IMR-90 (cell line): ENCODE data around the gene GRPEL2. TPM values are rescaled to one million over a fixed set of nuclear protein-coding genes. Genes with fewer than 3 reads are reported as not detected.

Source experiments
- ATAC-seq: fragments of 200-7000 bp; cut with Tn5 transposase; 2 replicates; pipeline ENCODE4 v1.9.1; 2020; ENCODE audit warnings: low read depth, mild to moderate bottlenecking, moderate library complexity
- BruUV-seq: library from RNA; stranded (reverse); fragments of 400-500 nt; replicated peaks from 2 replicates; lab custom pipeline; 2021; lab: Mats Ljungman, UMichigan
- CTCF ChIA-PET: fragments of 300-600 bp; formaldehyde crosslinking; extraction: SDS; loops from one replicate; lab custom pipeline; 2021; ENCODE audit warnings: antibody characterized with exemption; lab: Yijun Ruan, JAX
- POLR2A ChIA-PET: fragments of 300-600 bp; sonication (Branson Sonifier 250); formaldehyde crosslinking; loops from one replicate; lab custom pipeline; 2022; ENCODE audit warnings: antibody characterized with exemption; ENCODE audit not compliant: unreplicated experiment; lab: Charles Lee
- DNase-seq: peaks from one replicate; pipeline ENCODE4 v3.0.0; 2013
- H2AFZ ChIP-seq: replicated peaks from 2 replicates; pipeline ENCODE3; 2013; ENCODE audit warnings: low read length, mild to moderate bottlenecking; ENCODE audit not compliant: poor library complexity
- H2AK5ac ChIP-seq: 2 replicates; pipeline ENCODE4 v1.6.1; 2013; ENCODE audit warnings: low read depth, low read length, inconsistent platforms
- H2AK9ac ChIP-seq: replicated peaks from 2 replicates; pipeline ENCODE3; 2013; ENCODE audit warnings: mild to moderate bottlenecking, low read depth, low read length, moderate library complexity; ENCODE audit not compliant: poor library complexity
- H2BK120ac ChIP-seq: 2 replicates; pipeline ENCODE4 v1.6.1; 2013; ENCODE audit warnings: low read depth, low read length, inconsistent platforms
- H2BK15ac ChIP-seq: 3 replicates; pipeline ENCODE4 v1.6.1; 2013; ENCODE audit warnings: low read depth, low read length, inconsistent platforms
- H2BK20ac ChIP-seq: 2 replicates; pipeline ENCODE4 v1.6.1; 2013; ENCODE audit warnings: low read depth, mild to moderate bottlenecking, inconsistent platforms, low read length, moderate library complexity
- H2BK5ac ChIP-seq: 2 replicates; pipeline ENCODE4 v1.6.1; 2013; ENCODE audit warnings: mild to moderate bottlenecking, low read depth, low read length, inconsistent platforms; ENCODE audit not compliant: poor library complexity, severe bottlenecking
- H3K14ac ChIP-seq: replicated peaks from 2 replicates; pipeline ENCODE4 v1.6.1; 2013; ENCODE audit warnings: low read depth, low read length, inconsistent platforms
- H3K18ac ChIP-seq: 2 replicates; pipeline ENCODE4 v1.6.1; 2013; ENCODE audit warnings: low read depth, low read length, control low read depth
- H3K23ac ChIP-seq: 2 replicates; pipeline ENCODE4 v1.6.1; 2013; ENCODE audit warnings: low read depth, low read length, inconsistent platforms
- H3K27ac ChIP-seq: 2 replicates; pipeline ENCODE4 v1.5.1; 2013; ENCODE audit warnings: mild to moderate bottlenecking, control low read depth, low read length; ENCODE audit not compliant: insufficient read depth
- H3K27me3 ChIP-seq: 2 replicates; pipeline ENCODE4 v1.6.1; 2013; ENCODE audit warnings: low read length; ENCODE audit not compliant: control insufficient read depth, insufficient read depth
- H3K36me3 ChIP-seq: 2 replicates; pipeline ENCODE4 v1.6.1; 2013; ENCODE audit warnings: low read length, mixed read lengths; ENCODE audit not compliant: control insufficient read depth, insufficient read depth
- H3K4ac ChIP-seq: 2 replicates; pipeline ENCODE4 v1.6.1; 2013; ENCODE audit warnings: low read depth, low read length, inconsistent platforms
- H3K4me1 ChIP-seq: 2 replicates; pipeline ENCODE4 v1.6.1; 2013; ENCODE audit warnings: low read length, mixed read lengths; ENCODE audit not compliant: control insufficient read depth, insufficient read depth
- H3K4me2 ChIP-seq: 2 replicates; pipeline ENCODE4 v1.6.1; 2013; ENCODE audit warnings: low read depth, mild to moderate bottlenecking, control low read depth, low read length, moderate library complexity
- H3K4me3 ChIP-seq: 2 replicates; pipeline ENCODE4 v1.5.1; 2013; ENCODE audit warnings: low read depth, mild to moderate bottlenecking, control low read depth, low read length, moderate library complexity; ENCODE audit not compliant: insufficient read depth
- H3K56ac ChIP-seq: 2 replicates; pipeline ENCODE4 v1.6.1; 2013; ENCODE audit warnings: low read length, inconsistent platforms; ENCODE audit not compliant: insufficient read depth; ENCODE audit errors: extremely low read depth
- H3K79me1 ChIP-seq, 2 experiments: 2 replicates each; pipeline ENCODE4 v1.6.1; 2013; ENCODE audit warnings: low read length in 2 of 2, inconsistent platforms in 1 of 2, low read depth in 1 of 2
- H3K9ac ChIP-seq: 2 replicates; pipeline ENCODE4 v1.6.1; 2013; ENCODE audit warnings: low read depth, low read length, control low read depth
- H3K9me1 ChIP-seq: 2 replicates; pipeline ENCODE4 v1.6.1; 2013; ENCODE audit warnings: low read length, inconsistent platforms; ENCODE audit not compliant: insufficient read depth
- H3K9me3 ChIP-seq: 2 replicates; pipeline ENCODE4 v1.6.1; 2013; ENCODE audit warnings: low read length; ENCODE audit not compliant: control insufficient read depth, insufficient read depth
- H4K20me1 ChIP-seq: 2 replicates; pipeline ENCODE4 v1.6.1; 2013; ENCODE audit warnings: low read length, inconsistent platforms; ENCODE audit not compliant: insufficient read depth
- H4K5ac ChIP-seq: 2 replicates; pipeline ENCODE4 v1.6.1; 2013; ENCODE audit warnings: mild to moderate bottlenecking, low read depth, low read length, control low read depth
- H4K8ac ChIP-seq, 2 experiments: 2 replicates each; pipeline ENCODE4 v1.6.1; 2013; ENCODE audit warnings: low read depth in 2 of 2, low read length in 2 of 2, control low read depth in 1 of 2, inconsistent platforms in 1 of 2
- H4K91ac ChIP-seq: 2 replicates; pipeline ENCODE4 v1.6.1; 2013; ENCODE audit warnings: low read depth, low read length, inconsistent platforms; ENCODE audit not compliant: insufficient read depth
- BHLHE40 ChIP-seq: fragments of 150-350 bp; IDR thresholded peaks from 2 replicates; pipeline ENCODE4 v1.6.1; 2016; ENCODE audit warnings: mild to moderate bottlenecking, low read depth, low read length
- CEBPB ChIP-seq: IDR thresholded peaks from 2 replicates; pipeline ENCODE4 v1.6.1; 2012; ENCODE audit warnings: low read depth, low read length, improper control_type of control experiment
- CHD1 ChIP-seq: IDR thresholded peaks from 2 replicates; pipeline ENCODE4 v1.6.1; 2012; ENCODE audit warnings: low read depth, low read length, improper control_type of control experiment
- CTCF ChIP-seq: conservative IDR thresholded peaks from 2 replicates; pipeline ENCODE4 v1.5.1; 2012; ENCODE audit warnings: mild to moderate bottlenecking, low read depth, low read length, improper control_type of control experiment
- ELK1 ChIP-seq: fragments of 150-350 bp; IDR thresholded peaks from 2 replicates; pipeline ENCODE4 v1.6.1; 2016; ENCODE audit warnings: low read depth, mild to moderate bottlenecking, low read length, moderate library complexity, borderline replicate concordance
- FOS ChIP-seq: fragments of 150-350 bp; IDR thresholded peaks from 2 replicates; pipeline ENCODE4 v1.6.1; 2016; ENCODE audit warnings: low read depth, low read length
- MAFK ChIP-seq: IDR thresholded peaks from 2 replicates; pipeline ENCODE4 v1.6.1; 2012; ENCODE audit warnings: low read depth, low read length, improper control_type of control experiment
- MAZ ChIP-seq: IDR thresholded peaks from 2 replicates; pipeline ENCODE4 v1.6.1; 2012; ENCODE audit warnings: low read depth, mild to moderate bottlenecking, low read length, improper control_type of control experiment, moderate library complexity, borderline replicate concordance
- MXI1 ChIP-seq: IDR thresholded peaks from 2 replicates; pipeline ENCODE4 v1.6.1; 2012; ENCODE audit warnings: low read depth, mild to moderate bottlenecking, low read length, moderate library complexity, borderline replicate concordance
- NFE2L2 ChIP-seq: fragments of 150-350 bp; IDR thresholded peaks from 2 replicates; pipeline ENCODE4 v1.6.1; 2016; ENCODE audit warnings: low read depth, mild to moderate bottlenecking, low read length
- POLR2A ChIP-seq: IDR thresholded peaks from 2 replicates; pipeline ENCODE4 v1.6.1; 2012; ENCODE audit warnings: mild to moderate bottlenecking, low read depth, low read length
- RAD21 ChIP-seq: IDR thresholded peaks from 2 replicates; pipeline ENCODE4 v1.6.1; 2012; ENCODE audit warnings: low read length, improper control_type of control experiment
- RFX5 ChIP-seq: IDR thresholded peaks from 2 replicates; pipeline ENCODE4 v1.8.0; 2012; ENCODE audit warnings: low read depth, mild to moderate bottlenecking, low read length, moderate library complexity
- SMC3 ChIP-seq: fragments of 150-350 bp; IDR thresholded peaks from 2 replicates; pipeline ENCODE4 v1.6.1; 2016; ENCODE audit warnings: low read depth, mild to moderate bottlenecking, antibody characterized with exemption, low read length, moderate library complexity
- USF2 ChIP-seq: fragments of 150-350 bp; IDR thresholded peaks from 2 replicates; pipeline ENCODE4 v1.6.1; 2017; ENCODE audit warnings: mild to moderate bottlenecking, antibody characterized with exemption, low read length, low read depth
- WGBS, 2 experiments: methylation state at CpG; one replicate each; pipeline versions ENCODE4 v1.1.5 to v1.1.7; 2013; ENCODE audit warnings: missing lambda C conversion rate in 2 of 2; ENCODE audit not compliant: insufficient read length in 1 of 2; ENCODE audit errors: extremely low coverage in 2 of 2; 5-methylcytosine and 5-hydroxymethylcytosine counted together
- dilution Hi-C: fragments of 300-500 bp; cut with HindIII; formaldehyde crosslinking; loops from one replicate; pipeline ENCODE4 v1.14.3; 2018; ENCODE audit warnings: low sequenced_read_pairs; ENCODE audit not compliant: unreplicated experiment
- in situ Hi-C: fragments of 300-500 bp; cut with MboI; formaldehyde crosslinking; loops from 3 replicates; pipeline ENCODE4 v1.14.3; 2019; ENCODE audit warnings: low sequenced_read_pairs, inconsistent platforms, mixed read lengths
- intact Hi-C: fragments of 100-400 bp; cut with micrococcal nuclease; formaldehyde crosslinking; loops from 2 replicates; pipeline ENCODE4 v1.10.0; 2022
- polyA plus RNA-seq, 3 experiments: library from polyadenylated mRNA; depleted of rRNA; stranded (reverse); fragments of >200 nt; gene quantifications; 2 replicates each; pipeline ENCODE4 v1.2.3, GENCODE V29; 2012; ENCODE audit warnings: low replicate concordance in 1 of 3
- total RNA-seq: library from RNA; depleted of rRNA; stranded (reverse); fragments of >200 nt; gene quantifications from 2 replicates; pipeline ENCODE4 v1.2.3, GENCODE V29; 2012

The GRPEL2 gene
- total and polyA plus RNA-seq, 2 of the 4 experiments (the other 2 are of a cell fraction) = 6.2 to 18.1 TPM

- Histone ChIP-seq H3K36me3 (no peaks in the 10 kb centered on the region), H3K4me2 (no peak overlapping the region), H3K4me1 (peaks cover 4% of the 10 kb centered on the region), H3K9ac (no peak overlapping the region), H2AK5ac (no peak overlapping the region), H3K4ac (no peak overlapping the region), H3K27ac (no peak overlapping the region), H2BK15ac (no peak overlapping the region), H4K8ac (no peak overlapping the region), H3K23ac (no peak overlapping the region), H3K9me1 (peaks cover 11% of the 10 kb centered on the region), H3K9me3 (no peaks in the 10 kb centered on the region), H3K79me1 (no peaks in the 10 kb centered on the region), H4K5ac (no peak overlapping the region), H2AK9ac (no peak overlapping the region), H3K27me3 (no peaks in the 10 kb centered on the region), H3K56ac (no peak overlapping the region), H3K14ac (no peak overlapping the region), H4K91ac (no peak overlapping the region), H2BK20ac (no peak overlapping the region), H3K4me3 (no peak overlapping the region), H4K20me1 (no peaks in the 10 kb centered on the region), H2BK120ac (no peak overlapping the region), H3K18ac (no peak overlapping the region), H2BK5ac (no peak overlapping the region), H2AFZ (no peak overlapping the region)
- no TSS peak for BruUV-seq
- ChIA-PET POLR2A (no interaction called here), CTCF (interaction anchor here (2.3 kb wide), 1 partner anchor 13 kb away, joined by 6 read pairs; no protein-coding TSS in a partner anchor)
- dilution Hi-C loops = no loop called here
- TF ChIP-seq FOS = no peak
- no peak for TF ChIP-seq MXI1
- no peak for TF ChIP-seq ELK1
- TF ChIP-seq CHD1 = no peak
- no peak for TF ChIP-seq MAZ
- TF ChIP-seq RFX5 = no peak
- TF ChIP-seq MAFK = no peak
- TF ChIP-seq POLR2A = no peak
- no peak for TF ChIP-seq CEBPB
- TF ChIP-seq USF2 = no peak
- TF ChIP-seq NFE2L2 = no peak
- TF ChIP-seq SMC3 = no peak
- TF ChIP-seq RAD21 = no peak
- TF ChIP-seq CTCF = no peak
- TF ChIP-seq BHLHE40 = no peak
- intact Hi-C loops = no loop called here
- 100% methylated on average over 1 of the region's 11 CpGs; no CpG with 5 or more reads in 1 of the 2 experiments for WGBS, 2 experiments
- no peak for ATAC-seq
- in situ Hi-C loops = no loop called here
- no peak for DNase-seq
These were observed 40.9 kb upstream of the GRPEL2 start for GRCh38 chr5:149304195-149305078.
